Measurements from ENCODE around the gene TM9SF1.

TM9SF1 gene

DNA sequence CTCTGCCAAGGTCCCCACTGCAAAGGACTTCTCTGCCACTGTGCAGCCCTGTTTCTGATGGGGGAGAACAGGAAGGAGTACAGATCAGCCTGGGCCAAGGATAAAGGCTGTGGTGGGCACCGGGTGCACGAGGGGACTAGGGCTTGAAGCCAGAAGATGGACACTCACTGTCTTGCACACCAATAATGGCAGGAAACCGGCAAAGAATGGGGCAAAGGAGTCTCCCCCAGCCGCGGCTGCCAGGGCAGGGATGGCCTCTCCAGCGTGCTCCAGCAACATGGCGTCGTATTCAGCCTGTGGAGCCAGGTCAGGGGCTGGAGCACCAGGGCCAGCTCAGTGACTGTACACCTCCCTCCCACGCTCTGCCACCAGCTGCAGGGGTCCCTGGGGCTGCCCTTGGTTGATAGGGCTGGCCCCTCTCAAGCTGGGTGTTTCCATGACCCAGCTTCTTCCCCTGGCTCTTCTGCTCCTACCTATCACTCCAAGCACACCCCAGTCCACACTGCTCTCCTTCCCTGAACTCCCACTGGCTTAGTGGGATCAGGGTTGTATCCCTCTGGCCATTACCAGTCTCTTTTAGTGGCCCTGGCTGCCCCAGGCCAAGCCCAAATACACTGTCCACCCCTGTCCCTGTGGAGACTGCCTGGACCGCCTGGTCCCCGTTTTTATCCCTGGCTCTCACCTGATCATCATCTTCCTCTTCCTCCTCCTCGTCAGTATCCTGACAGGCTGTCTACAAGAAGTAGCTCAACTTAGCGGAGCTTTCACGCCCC, 12.9 kb downstream of the TM9SF1 start:
- H2AFZ ChIP-seq (ENCODE audit: low read length) = no peak overlapping the region
- no peaks in the 10 kb centered on the region for H4K20me1 ChIP-seq (ENCODE audit: insufficient read depth, low read length)
- H3K79me2 ChIP-seq (ENCODE audit: low read length) = no peaks in the 10 kb centered on the region
- TF ChIP-seq EZH2 (optimal IDR thresholded peaks at IDR 0.05; ENCODE audit: low read depth, low read length) = no peak
- TF ChIP-seq EZH2phosphoT487 (IDR thresholded peaks at IDR 0.05; ENCODE audit: low read length) = no peak
- TF ChIP-seq, protein P1, sequence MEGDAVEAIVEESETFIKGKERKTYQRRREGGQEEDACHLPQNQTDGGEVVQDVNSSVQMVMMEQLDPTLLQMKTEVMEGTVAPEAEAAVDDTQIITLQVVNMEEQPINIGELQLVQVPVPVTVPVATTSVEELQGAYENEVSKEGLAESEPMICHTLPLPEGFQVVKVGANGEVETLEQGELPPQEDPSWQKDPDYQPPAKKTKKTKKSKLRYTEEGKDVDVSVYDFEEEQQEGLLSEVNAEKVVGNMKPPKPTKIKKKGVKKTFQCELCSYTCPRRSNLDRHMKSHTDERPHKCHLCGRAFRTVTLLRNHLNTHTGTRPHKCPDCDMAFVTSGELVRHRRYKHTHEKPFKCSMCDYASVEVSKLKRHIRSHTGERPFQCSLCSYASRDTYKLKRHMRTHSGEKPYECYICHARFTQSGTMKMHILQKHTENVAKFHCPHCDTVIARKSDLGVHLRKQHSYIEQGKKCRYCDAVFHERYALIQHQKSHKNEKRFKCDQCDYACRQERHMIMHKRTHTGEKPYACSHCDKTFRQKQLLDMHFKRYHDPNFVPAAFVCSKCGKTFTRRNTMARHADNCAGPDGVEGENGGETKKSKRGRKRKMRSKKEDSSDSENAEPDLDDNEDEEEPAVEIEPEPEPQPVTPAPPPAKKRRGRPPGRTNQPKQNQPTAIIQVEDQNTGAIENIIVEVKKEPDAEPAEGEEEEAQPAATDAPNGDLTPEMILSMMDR (IDR thresholded peaks at IDR 0.05; ENCODE audit: low read length) = no peak
- no peaks in the 10 kb centered on the region for H3K36me3 ChIP-seq (replicated peaks; ENCODE audit: insufficient read depth, low read length)
- no peaks in the 10 kb centered on the region for H3K4me1 ChIP-seq (ENCODE audit: low read length)
- H3K9me2 ChIP-seq (replicated peaks; ENCODE audit: insufficient read depth, low read length) = no peaks in the 10 kb centered on the region
- H3K27me3 ChIP-seq (replicated peaks; ENCODE audit: insufficient read depth, low read length) = no peaks in the 10 kb centered on the region
- no peak overlapping the region for H3K4me3 ChIP-seq (ENCODE audit: low read length)
- H3K4me2 ChIP-seq (ENCODE audit: low read depth, low read length) = no peak overlapping the region
- DNase-seq = no peak
- H3K9ac ChIP-seq (ENCODE audit: low read length) = no peak overlapping the region
- no peaks in the 10 kb centered on the region for H3F3A ChIP-seq (ENCODE audit: insufficient read depth, low read length)
- no peak overlapping the region for H3K27ac ChIP-seq (ENCODE audit: low read length)
- H3K9me3 ChIP-seq (replicated peaks; ENCODE audit: insufficient read depth, low read length) = no peaks in the 10 kb centered on the region

DNA sequence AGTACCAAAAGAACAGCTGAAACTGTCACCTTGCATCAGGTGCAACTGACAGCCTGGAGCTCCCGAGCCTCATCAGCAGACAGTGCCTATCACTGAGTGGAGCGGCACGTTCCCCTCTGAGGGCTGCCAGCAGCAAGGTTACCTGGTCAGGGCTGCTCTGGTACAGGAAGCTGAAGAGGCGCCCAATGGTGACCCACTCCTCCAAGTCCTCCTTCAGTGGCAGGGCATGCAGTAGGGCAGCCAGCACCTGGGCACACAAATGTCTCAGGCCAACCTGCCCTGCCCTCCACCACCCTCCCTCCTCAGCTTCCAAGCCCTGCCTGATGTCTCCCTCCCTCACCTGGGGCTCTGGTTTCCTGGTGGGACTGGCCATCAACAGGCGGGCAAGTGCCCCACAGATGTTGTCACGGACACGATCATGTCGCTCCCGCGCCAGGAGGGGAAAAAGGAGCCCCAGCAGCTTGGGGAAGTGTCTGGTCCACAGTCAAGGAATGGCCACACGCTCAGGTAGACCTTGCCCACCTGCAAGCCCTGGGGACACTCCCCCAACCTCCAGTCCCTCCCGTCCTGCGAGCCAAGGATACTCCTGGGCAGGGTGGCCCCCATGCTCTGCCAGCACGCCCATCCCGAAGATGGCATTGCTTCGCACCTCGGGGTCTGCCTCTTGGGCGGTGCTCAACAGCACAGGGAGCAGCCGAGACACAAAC, 13.7 kb downstream of the TM9SF1 start:
- H3K79me2 ChIP-seq (ENCODE audit: low read length) = no peaks in the 10 kb centered on the region
- no peaks in the 10 kb centered on the region for H3K9me3 ChIP-seq (replicated peaks; ENCODE audit: insufficient read depth, low read length)
- no peaks in the 10 kb centered on the region for H3F3A ChIP-seq (ENCODE audit: insufficient read depth, low read length)
- H3K36me3 ChIP-seq (replicated peaks; ENCODE audit: insufficient read depth, low read length) = no peaks in the 10 kb centered on the region
- TF ChIP-seq EZH2phosphoT487 (IDR thresholded peaks at IDR 0.05; ENCODE audit: low read length) (no peak), EZH2 (optimal IDR thresholded peaks at IDR 0.05; ENCODE audit: low read depth, low read length) (no peak)
- TF ChIP-seq, protein P1 (IDR thresholded peaks at IDR 0.05; ENCODE audit: low read length) = no peak
- no peak overlapping the region for H3K9ac ChIP-seq (ENCODE audit: low read length)
- H3K4me2 ChIP-seq (ENCODE audit: low read depth, low read length) = no peak overlapping the region
- no peaks in the 10 kb centered on the region for H3K27me3 ChIP-seq (replicated peaks; ENCODE audit: insufficient read depth, low read length)
- H3K27ac ChIP-seq (ENCODE audit: low read length) = no peak overlapping the region
- no peak overlapping the region for H2AFZ ChIP-seq (ENCODE audit: low read length)
- H3K4me1 ChIP-seq (ENCODE audit: low read length) = no peaks in the 10 kb centered on the region
- no peak overlapping the region for H3K4me3 ChIP-seq (ENCODE audit: low read length)
- H3K9me2 ChIP-seq (replicated peaks; ENCODE audit: insufficient read depth, low read length) = no peaks in the 10 kb centered on the region
- DNase-seq = no peak
- no peaks in the 10 kb centered on the region for H4K20me1 ChIP-seq (ENCODE audit: insufficient read depth, low read length)

DNA sequence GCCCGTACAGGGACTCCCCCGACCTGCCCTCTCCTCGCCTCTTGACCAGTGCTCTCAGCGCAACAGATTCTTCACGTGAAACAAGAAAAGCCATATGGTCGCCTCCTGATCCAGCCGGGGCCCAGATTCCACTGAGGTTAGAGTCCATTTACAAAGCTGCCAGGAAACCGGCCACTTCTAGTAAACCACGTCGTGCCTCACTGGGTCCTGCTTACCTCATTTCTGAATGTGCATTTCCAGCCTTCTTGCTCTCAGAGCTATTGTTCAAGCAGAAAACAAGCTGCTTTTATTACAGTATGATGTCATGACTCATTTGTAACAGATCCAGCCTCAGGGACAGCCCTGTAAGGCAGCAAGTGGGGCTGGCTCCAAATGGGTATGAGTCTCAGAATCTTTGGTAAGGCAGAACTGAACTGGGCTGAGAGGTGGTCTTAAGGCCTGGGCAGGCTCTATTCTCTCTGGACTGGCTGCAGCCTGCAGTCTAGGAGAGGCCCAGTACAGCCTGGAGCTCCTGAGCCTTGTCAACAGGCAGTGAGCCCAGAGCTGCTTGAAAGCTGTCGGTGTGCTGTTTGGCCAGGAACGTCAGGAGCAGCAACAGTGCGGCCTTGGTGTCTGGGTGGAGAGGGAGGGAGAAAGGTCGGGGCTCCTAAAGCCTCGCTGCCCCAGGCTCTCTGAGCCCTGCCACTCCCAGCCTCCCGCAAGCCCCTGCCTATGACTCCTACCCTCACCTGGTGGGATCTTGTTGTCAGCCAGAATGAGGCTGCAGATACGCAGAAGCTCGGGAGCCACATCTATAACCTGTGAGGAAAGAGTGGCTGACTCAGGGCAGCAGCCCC, 15.1 kb downstream of the TM9SF1 start:
- Histone ChIP-seq H3K4me2 (ENCODE audit: low read depth, low read length) (no peak overlapping the region), H4K20me1 (ENCODE audit: insufficient read depth, low read length) (no peaks in the 10 kb centered on the region), H3K9me3 (replicated peaks; ENCODE audit: insufficient read depth, low read length) (no peaks in the 10 kb centered on the region), H3K4me3 (ENCODE audit: low read length) (no peak overlapping the region), H3K4me1 (ENCODE audit: low read length) (no peaks in the 10 kb centered on the region), H2AFZ (ENCODE audit: low read length) (no peak overlapping the region), H3K9me2 (replicated peaks; ENCODE audit: insufficient read depth, low read length) (no peaks in the 10 kb centered on the region), H3K27me3 (replicated peaks; ENCODE audit: insufficient read depth, low read length) (no peaks in the 10 kb centered on the region), H3K79me2 (ENCODE audit: low read length) (no peaks in the 10 kb centered on the region), H3K36me3 (replicated peaks; ENCODE audit: insufficient read depth, low read length) (no peaks in the 10 kb centered on the region), H3K27ac (ENCODE audit: low read length) (no peak overlapping the region), H3K9ac (ENCODE audit: low read length) (no peak overlapping the region), H3F3A (ENCODE audit: insufficient read depth, low read length) (no peaks in the 10 kb centered on the region)
- DNase-seq = no peak
- TF ChIP-seq EZH2 (optimal IDR thresholded peaks at IDR 0.05; ENCODE audit: low read depth, low read length) (no peak), EZH2phosphoT487 (IDR thresholded peaks at IDR 0.05; ENCODE audit: low read length) (no peak)
- TF ChIP-seq, protein P1 (IDR thresholded peaks at IDR 0.05; ENCODE audit: low read length) = no peak
